HepG2 (cell line): ENCODE results near the gene CAPZA1. TPM values are rescaled to one million over a fixed set of nuclear protein-coding genes. Genes with fewer than 3 reads are reported as not detected.
A peak's percentile ranks its signal among the peaks of the same experiment; 100 is the strongest.

Experiments used
- AGO1 ChIP-seq: fragments of 200-400 bp; formaldehyde crosslinking; IDR thresholded peaks from 2 replicates; pipeline ENCODE4 v1.6.1; 2017; ENCODE audit warnings: mild to moderate bottlenecking, low read depth, low read length, moderate library complexity; ENCODE audit not compliant: poor library complexity, severe bottlenecking
- FOXK2 ChIP-seq: fragments of 450-650 bp; IDR thresholded peaks from 2 replicates; pipeline ENCODE4 v1.6.1; 2016
- GTF2F1 ChIP-seq: fragments of 150-350 bp; IDR thresholded peaks from 2 replicates; pipeline ENCODE4 v1.6.1; 2014; ENCODE audit warnings: low read length
- HMGA1 ChIP-seq: sonication (generic); formaldehyde crosslinking; conservative IDR thresholded peaks from 2 replicates; pipeline ENCODE4 v1.4.0; 2020; ENCODE audit warnings: missing genetic modification reagents
- HNRNPLL ChIP-seq: fragments of 200-400 bp; formaldehyde crosslinking; IDR thresholded peaks from 2 replicates; pipeline ENCODE4 v1.6.1; 2017; ENCODE audit warnings: mild to moderate bottlenecking, low read depth, low read length; ENCODE audit not compliant: poor library complexity, severe bottlenecking
- HOXA9 ChIP-seq: sonication (generic); formaldehyde crosslinking; IDR thresholded peaks from 2 replicates; pipeline ENCODE4 v1.8.1; 2022; ENCODE audit warnings: missing genetic modification reagents, mild to moderate bottlenecking, moderate library complexity, borderline replicate concordance
- IRX3 ChIP-seq: sonication (generic); formaldehyde crosslinking; IDR thresholded peaks from 2 replicates; pipeline ENCODE4 v1.8.1; 2023; ENCODE audit warnings: mild to moderate bottlenecking, low read depth, missing genetic modification reagents, borderline replicate concordance
- KLF12 ChIP-seq: sonication (generic); formaldehyde crosslinking; IDR thresholded peaks from 2 replicates; pipeline ENCODE4 v1.4.0; 2020; ENCODE audit warnings: missing genetic modification reagents, borderline replicate concordance
- KLF16 ChIP-seq, 2 experiments: sonication (generic) in 1 of 2; formaldehyde crosslinking in 1 of 2; IDR thresholded peaks; 2 replicates each; pipeline versions ENCODE4 v1.6.1 to v1.8.0; 2016 to 2023; ENCODE audit warnings: missing genetic modification reagents in 2 of 2, missing compliant biosample characterization in 1 of 2
- MTA1 ChIP-seq: sonication (generic); formaldehyde crosslinking; IDR thresholded peaks from 2 replicates; pipeline ENCODE4 v1.4.0; 2020; ENCODE audit warnings: missing genetic modification reagents, mild to moderate bottlenecking, borderline replicate concordance
- RNF2 ChIP-seq: fragments of 450-650 bp; conservative IDR thresholded peaks from 2 replicates; pipeline ENCODE4 v1.6.1; 2016; ENCODE audit warnings: low read depth
- SIX1 ChIP-seq: sonication (generic); formaldehyde crosslinking; IDR thresholded peaks from 2 replicates; pipeline ENCODE4 v1.4.0; 2020; ENCODE audit warnings: missing genetic modification reagents, borderline replicate concordance
- SRF ChIP-seq: IDR thresholded peaks from 2 replicates; pipeline ENCODE4 v1.6.1; 2011; ENCODE audit warnings: mild to moderate bottlenecking, low read depth, low read length, moderate library complexity
- SUZ12 ChIP-seq: fragments of 150-350 bp; IDR thresholded peaks from 2 replicates; pipeline ENCODE4 v1.6.1; 2014; ENCODE audit warnings: low read depth, low read length
- ZNF160 ChIP-seq: sonication (generic); formaldehyde crosslinking; IDR thresholded peaks from 2 replicates; pipeline ENCODE4 v1.8.0; 2022; ENCODE audit warnings: mild to moderate bottlenecking, inconsistent platforms, missing genetic modification reagents
- ZNF230 ChIP-seq: sonication (generic); formaldehyde crosslinking; IDR thresholded peaks from 2 replicates; pipeline ENCODE4 v1.4.0; 2020; ENCODE audit warnings: mild to moderate bottlenecking, missing genetic modification reagents
- ZNF615 ChIP-seq: sonication (generic); formaldehyde crosslinking; IDR thresholded peaks from 2 replicates; pipeline ENCODE4 v1.5.0; 2020; ENCODE audit warnings: mild to moderate bottlenecking, missing genetic modification reagents, borderline replicate concordance
- polyA plus RNA-seq, 8 experiments: library from polyadenylated mRNA; depleted of rRNA in 3 of 8; stranded (reverse) in 7 of 8; unstranded in 1 of 8; fragments of >200 nt; fragmentation: Illumina TruSeq in 4 of 8; extraction: Trizol in 4 of 8; gene quantifications; 2 replicates each; pipeline versions ENCODE4 v1.2.1 to v1.2.3, GENCODE V29; 2011 to 2016; ENCODE audit warnings: low read depth in 4 of 8, missing spikeins in 1 of 8, mixed read lengths in 1 of 8; ENCODE audit not compliant: insufficient read depth in 1 of 8
- total RNA-seq, 5 experiments: library from RNA; depleted of rRNA; stranded (reverse); fragments of >200 nt; fragmentation: Illumina TruSeq; extraction: Trizol; gene quantifications; 2 replicates each; pipeline ENCODE4 v1.2.3, GENCODE V29; 2016; ENCODE audit warnings: low read depth in 1 of 5
- TF ChIP-seq, protein P1 (sequence below): sonication (generic); formaldehyde crosslinking; IDR thresholded peaks from 2 replicates; pipeline ENCODE4 v1.9.0; 2022; ENCODE audit warnings: missing genetic modification reagents, mild to moderate bottlenecking, borderline replicate concordance
- TF ChIP-seq, protein P2 (sequence below), 2 experiments: IDR thresholded peaks; 2 replicates each; pipeline ENCODE4 v1.6.1; 2011 to 2012; ENCODE audit warnings: low read length in 2 of 2, borderline replicate concordance in 1 of 2, low read depth in 1 of 2, mild to moderate bottlenecking in 1 of 2, moderate library complexity in 1 of 2
- TF ChIP-seq, protein P3 (sequence below): sonication (generic); formaldehyde crosslinking; IDR thresholded peaks from 2 replicates; pipeline ENCODE4; 2020; ENCODE audit warnings: missing genetic modification reagents, mild to moderate bottlenecking, borderline replicate concordance

The CAPZA1 gene
- total and polyA plus RNA-seq, 2 of the 13 experiments (the other 11 are each of a cell fraction or from before 2014, with no cell fraction given), result 67.0 to 117 TPM

DNA sequence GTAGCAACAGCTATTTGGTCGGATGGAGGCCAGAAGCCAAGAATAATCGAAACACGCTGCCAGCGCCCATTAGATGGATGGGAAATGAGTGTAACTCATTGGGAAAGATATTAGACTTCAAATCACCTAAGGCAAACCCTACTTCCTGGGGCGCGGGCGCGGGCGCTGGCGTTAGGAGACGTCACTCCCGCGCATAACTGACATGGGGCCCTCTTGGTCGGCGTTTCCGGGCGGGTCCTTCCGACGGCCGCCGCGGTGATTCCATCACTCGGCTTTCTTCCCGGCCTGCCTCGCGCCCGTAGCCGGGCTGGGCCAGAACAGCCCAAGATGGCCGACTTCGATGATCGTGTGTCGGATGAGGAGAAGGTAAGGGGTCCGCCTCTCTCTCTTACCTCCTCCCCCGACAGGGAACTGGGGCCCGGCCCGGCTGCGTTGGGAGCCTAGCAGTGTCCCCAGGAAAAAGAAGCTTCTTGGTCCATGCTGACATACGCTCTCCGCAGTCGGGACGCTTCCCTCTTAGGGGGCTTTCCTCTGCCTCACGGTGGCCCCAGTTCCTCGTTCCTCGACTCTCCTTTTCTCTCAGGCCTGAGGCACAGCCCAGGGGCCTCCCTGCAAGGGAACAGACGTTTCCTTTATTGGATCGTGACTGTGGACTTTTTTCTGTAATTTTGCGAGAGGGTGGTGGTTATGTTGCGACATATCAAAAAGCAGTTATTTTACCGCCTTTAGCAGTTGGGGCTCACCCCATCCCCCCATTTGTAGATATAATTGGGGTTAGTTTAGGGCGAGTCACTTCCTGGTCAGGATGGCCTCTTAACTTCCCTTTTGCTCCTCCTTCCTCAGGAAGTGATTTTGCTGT is at the start of gene CAPZA1 (continued):
- peak; percentile 76; the same call in 1 of the 2 replicates for TF ChIP-seq MTA1 (CRISPR knock-in tag)
- TF ChIP-seq HOXA9, result no peak
- no peak for TF ChIP-seq SIX1 (CRISPR knock-in tag)
- TF ChIP-seq ZNF615 (CRISPR knock-in tag), result 0 out of 2 replicates have a peak, but pooled peaks have one; percentile 71
- no peak; the same call in 1 of the 2 replicates for TF ChIP-seq GTF2F1
- TF ChIP-seq AGO1, result peak; percentile 8
- peak; percentile 35; the same call in 1 of the 2 replicates for TF ChIP-seq ZNF160 (CRISPR knock-in tag)
- no peak for TF ChIP-seq FOXK2
- TF ChIP-seq SUZ12, result peak; percentile 32; the same call in 1 of the 2 replicates
- TF ChIP-seq, protein P1, sequence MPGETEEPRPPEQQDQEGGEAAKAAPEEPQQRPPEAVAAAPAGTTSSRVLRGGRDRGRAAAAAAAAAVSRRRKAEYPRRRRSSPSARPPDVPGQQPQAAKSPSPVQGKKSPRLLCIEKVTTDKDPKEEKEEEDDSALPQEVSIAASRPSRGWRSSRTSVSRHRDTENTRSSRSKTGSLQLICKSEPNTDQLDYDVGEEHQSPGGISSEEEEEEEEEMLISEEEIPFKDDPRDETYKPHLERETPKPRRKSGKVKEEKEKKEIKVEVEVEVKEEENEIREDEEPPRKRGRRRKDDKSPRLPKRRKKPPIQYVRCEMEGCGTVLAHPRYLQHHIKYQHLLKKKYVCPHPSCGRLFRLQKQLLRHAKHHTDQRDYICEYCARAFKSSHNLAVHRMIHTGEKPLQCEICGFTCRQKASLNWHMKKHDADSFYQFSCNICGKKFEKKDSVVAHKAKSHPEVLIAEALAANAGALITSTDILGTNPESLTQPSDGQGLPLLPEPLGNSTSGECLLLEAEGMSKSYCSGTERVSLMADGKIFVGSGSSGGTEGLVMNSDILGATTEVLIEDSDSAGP (CRISPR knock-in tag), result peak; percentile 53; the same call in 1 of the 2 replicates
- TF ChIP-seq HMGA1, result no peak
- peak; percentile 66 for TF ChIP-seq HNRNPLL
- TF ChIP-seq SRF, result no peak
- peak in 1 of 2 experiments; percentile 28; a peak in 1 of 4 replicates for TF ChIP-seq KLF16 (CRISPR knock-in tag; IDR thresholded peaks at IDR 0.05)
- TF ChIP-seq IRX3 (CRISPR knock-in tag), result no peak
- TF ChIP-seq, protein P2, sequence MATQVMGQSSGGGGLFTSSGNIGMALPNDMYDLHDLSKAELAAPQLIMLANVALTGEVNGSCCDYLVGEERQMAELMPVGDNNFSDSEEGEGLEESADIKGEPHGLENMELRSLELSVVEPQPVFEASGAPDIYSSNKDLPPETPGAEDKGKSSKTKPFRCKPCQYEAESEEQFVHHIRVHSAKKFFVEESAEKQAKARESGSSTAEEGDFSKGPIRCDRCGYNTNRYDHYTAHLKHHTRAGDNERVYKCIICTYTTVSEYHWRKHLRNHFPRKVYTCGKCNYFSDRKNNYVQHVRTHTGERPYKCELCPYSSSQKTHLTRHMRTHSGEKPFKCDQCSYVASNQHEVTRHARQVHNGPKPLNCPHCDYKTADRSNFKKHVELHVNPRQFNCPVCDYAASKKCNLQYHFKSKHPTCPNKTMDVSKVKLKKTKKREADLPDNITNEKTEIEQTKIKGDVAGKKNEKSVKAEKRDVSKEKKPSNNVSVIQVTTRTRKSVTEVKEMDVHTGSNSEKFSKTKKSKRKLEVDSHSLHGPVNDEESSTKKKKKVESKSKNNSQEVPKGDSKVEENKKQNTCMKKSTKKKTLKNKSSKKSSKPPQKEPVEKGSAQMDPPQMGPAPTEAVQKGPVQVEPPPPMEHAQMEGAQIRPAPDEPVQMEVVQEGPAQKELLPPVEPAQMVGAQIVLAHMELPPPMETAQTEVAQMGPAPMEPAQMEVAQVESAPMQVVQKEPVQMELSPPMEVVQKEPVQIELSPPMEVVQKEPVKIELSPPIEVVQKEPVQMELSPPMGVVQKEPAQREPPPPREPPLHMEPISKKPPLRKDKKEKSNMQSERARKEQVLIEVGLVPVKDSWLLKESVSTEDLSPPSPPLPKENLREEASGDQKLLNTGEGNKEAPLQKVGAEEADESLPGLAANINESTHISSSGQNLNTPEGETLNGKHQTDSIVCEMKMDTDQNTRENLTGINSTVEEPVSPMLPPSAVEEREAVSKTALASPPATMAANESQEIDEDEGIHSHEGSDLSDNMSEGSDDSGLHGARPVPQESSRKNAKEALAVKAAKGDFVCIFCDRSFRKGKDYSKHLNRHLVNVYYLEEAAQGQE (IDR thresholded peaks at IDR 0.05; ENCODE audit: borderline replicate concordance in 1 of 2, low read depth in 1 of 2, low read length in 2 of 2), result 0 out of 4 replicates have a peak, but pooled peaks of 1 of the 2 experiments have one; percentile 63
- 0 out of 2 replicates have a peak, but pooled peaks have one; percentile 23 for TF ChIP-seq RNF2
- TF ChIP-seq, protein P3, sequence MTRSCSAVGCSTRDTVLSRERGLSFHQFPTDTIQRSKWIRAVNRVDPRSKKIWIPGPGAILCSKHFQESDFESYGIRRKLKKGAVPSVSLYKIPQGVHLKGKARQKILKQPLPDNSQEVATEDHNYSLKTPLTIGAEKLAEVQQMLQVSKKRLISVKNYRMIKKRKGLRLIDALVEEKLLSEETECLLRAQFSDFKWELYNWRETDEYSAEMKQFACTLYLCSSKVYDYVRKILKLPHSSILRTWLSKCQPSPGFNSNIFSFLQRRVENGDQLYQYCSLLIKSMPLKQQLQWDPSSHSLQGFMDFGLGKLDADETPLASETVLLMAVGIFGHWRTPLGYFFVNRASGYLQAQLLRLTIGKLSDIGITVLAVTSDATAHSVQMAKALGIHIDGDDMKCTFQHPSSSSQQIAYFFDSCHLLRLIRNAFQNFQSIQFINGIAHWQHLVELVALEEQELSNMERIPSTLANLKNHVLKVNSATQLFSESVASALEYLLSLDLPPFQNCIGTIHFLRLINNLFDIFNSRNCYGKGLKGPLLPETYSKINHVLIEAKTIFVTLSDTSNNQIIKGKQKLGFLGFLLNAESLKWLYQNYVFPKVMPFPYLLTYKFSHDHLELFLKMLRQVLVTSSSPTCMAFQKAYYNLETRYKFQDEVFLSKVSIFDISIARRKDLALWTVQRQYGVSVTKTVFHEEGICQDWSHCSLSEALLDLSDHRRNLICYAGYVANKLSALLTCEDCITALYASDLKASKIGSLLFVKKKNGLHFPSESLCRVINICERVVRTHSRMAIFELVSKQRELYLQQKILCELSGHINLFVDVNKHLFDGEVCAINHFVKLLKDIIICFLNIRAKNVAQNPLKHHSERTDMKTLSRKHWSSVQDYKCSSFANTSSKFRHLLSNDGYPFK (CRISPR knock-in tag), result 0 out of 2 replicates have a peak, but pooled peaks have one; percentile 17
- 0 out of 2 replicates have a peak, but pooled peaks have one; percentile 14 for TF ChIP-seq KLF12
- TF ChIP-seq ZNF230, result peak; percentile 64; the same call in 1 of the 2 replicates
